Measurements from ENCODE around the gene NCF2. TPM values are rescaled to one million over a fixed set of nuclear protein-coding genes. Genes with fewer than 3 reads are reported as not detected.

The NCF2 gene
- total and polyA plus RNA-seq, 2 donors (not counting 1 experiment from before 2014, with no cell fraction given) = 9.9 to 10.5 TPM

DNA sequence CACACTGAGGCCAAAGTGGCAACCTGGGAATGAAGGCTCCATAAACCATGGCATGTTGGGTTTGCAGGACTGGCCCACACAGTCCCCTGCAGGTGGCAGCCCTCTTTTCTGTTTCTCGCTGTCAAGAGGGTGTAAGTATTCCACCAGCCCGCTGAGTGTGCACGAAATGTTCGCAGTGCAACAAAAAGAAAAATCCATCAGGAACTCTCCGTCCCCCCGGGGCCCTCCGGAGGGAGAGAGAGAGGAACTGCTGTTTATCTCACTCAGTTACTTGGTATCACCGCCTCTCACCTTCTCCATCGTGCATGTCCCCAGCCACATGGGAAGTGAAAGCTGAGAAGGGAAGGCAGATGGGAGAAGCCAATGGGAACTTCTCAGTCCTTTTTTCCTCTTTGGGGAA lies 38.3 kb downstream of the NCF2 start:
- peaks cover 37% of the 10 kb centered on the region for H3K4me1 Mint-ChIP-seq
- H3K9me3 ChIP-seq (ENCODE audit: control extremely low read depth in 1 of 3, control insufficient read depth in 2 of 3, insufficient read depth in 1 of 3, low read length in 2 of 3) = no peaks in the 10 kb centered on the region
- no peak overlapping the region for H3K27ac ChIP-seq (ENCODE audit: low read length in 2 of 2)
- DNase-seq (no peak), ATAC-seq (ENCODE audit: low read depth) (no peak)
- no peak overlapping the region for H3K27ac Mint-ChIP-seq
- no peaks in the 10 kb centered on the region for H3K9me3 Mint-ChIP-seq (ENCODE audit: insufficient read depth)
- H3K79me2 ChIP-seq (ENCODE audit: control insufficient read depth, insufficient read depth, low read length) = no peaks in the 10 kb centered on the region
- 100% methylated on average over 3 of the region's 9 CpGs for WGBS (ENCODE audit: insufficient coverage)
- peaks cover 13 to 17% of the 10 kb centered on the region in 2 donors for H3K4me1 ChIP-seq (ENCODE audit: control insufficient read depth in 2 of 2, insufficient read depth in 2 of 2, low read length in 2 of 2)
- no peak overlapping the region for H3K4me2 ChIP-seq (replicated peaks; ENCODE audit: low read depth, low read length, poor library complexity, severe bottlenecking)
- no peak overlapping the region for H2AFZ ChIP-seq (ENCODE audit: insufficient read depth, low read depth, low read length, poor library complexity, severe bottlenecking)
- H3K27me3 Mint-ChIP-seq = no peaks in the 10 kb centered on the region
- no peak overlapping the region for H3K9ac ChIP-seq (ENCODE audit: low read length)
- H3K27me3 ChIP-seq (replicated peaks in 1 of 4; ENCODE audit: control extremely low read depth in 1 of 4, control insufficient read depth in 3 of 4, insufficient read depth in 4 of 4, low read length in 3 of 4) = no peaks in the 10 kb centered on the region
- intact Hi-C loops (cut with micrococcal nuclease) = no loop called here
- H3K4me3 ChIP-seq (ENCODE audit: control extremely low read depth in 1 of 5, extremely low read depth in 1 of 5, insufficient read depth in 1 of 5, low read depth in 2 of 5, low read length in 4 of 5) = no peak overlapping the region
- no peak overlapping the region for H3K4me3 Mint-ChIP-seq
- H4K20me1 ChIP-seq (ENCODE audit: control insufficient read depth, insufficient read depth, low read length, poor library complexity, severe bottlenecking) = no peaks in the 10 kb centered on the region
- ChIA-PET POLR2A (no interaction called here), CTCF (no interaction called here)
- peaks cover 16 to 66% of the 10 kb centered on the region in 2 experiments for H3K36me3 ChIP-seq (replicated peaks in 1 of 2; ENCODE audit: control extremely low read depth in 1 of 2, control insufficient read depth in 1 of 2, extremely low read depth in 1 of 2, insufficient read depth in 2 of 2, low read length in 1 of 2)
- TF ChIP-seq EZH2 (IDR thresholded peaks at IDR 0.05; ENCODE audit: borderline replicate concordance, insufficient read depth, low read depth, low read length, poor library complexity, severe bottlenecking) = no peak
- TF ChIP-seq, protein P1, sequence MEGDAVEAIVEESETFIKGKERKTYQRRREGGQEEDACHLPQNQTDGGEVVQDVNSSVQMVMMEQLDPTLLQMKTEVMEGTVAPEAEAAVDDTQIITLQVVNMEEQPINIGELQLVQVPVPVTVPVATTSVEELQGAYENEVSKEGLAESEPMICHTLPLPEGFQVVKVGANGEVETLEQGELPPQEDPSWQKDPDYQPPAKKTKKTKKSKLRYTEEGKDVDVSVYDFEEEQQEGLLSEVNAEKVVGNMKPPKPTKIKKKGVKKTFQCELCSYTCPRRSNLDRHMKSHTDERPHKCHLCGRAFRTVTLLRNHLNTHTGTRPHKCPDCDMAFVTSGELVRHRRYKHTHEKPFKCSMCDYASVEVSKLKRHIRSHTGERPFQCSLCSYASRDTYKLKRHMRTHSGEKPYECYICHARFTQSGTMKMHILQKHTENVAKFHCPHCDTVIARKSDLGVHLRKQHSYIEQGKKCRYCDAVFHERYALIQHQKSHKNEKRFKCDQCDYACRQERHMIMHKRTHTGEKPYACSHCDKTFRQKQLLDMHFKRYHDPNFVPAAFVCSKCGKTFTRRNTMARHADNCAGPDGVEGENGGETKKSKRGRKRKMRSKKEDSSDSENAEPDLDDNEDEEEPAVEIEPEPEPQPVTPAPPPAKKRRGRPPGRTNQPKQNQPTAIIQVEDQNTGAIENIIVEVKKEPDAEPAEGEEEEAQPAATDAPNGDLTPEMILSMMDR (IDR thresholded peaks at IDR 0.05) = no peak

DNA sequence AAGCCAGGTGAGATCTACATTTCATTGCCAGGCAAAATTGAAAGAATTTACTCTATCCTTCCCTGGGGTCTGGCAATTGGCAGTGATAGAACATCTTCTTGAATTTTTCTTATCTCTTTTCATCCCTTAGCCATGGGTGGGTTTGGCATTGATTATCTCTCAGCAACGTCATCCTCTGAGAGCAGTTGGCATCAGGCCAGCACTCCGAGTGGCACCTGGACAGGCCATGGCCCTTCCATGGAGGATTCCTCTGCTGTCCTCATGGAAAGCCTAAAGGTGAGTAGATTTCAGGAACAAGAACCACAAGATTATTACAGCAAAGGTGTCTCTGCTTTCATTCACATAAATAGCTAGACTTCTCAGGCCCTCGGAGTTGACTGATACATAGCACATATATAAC lies 39.3 kb downstream of the NCF2 start:
- H3K4me3 Mint-ChIP-seq = no peak overlapping the region
- ChIA-PET CTCF (interaction anchor here (0.8 kb wide), 1 partner anchor 85 kb away, joined by 3 read pairs; no protein-coding TSS in a partner anchor), POLR2A (no interaction called here)
- H3K27ac Mint-ChIP-seq = no peak overlapping the region
- H3K9ac ChIP-seq (ENCODE audit: low read length) = no peak overlapping the region
- no peak for ATAC-seq (ENCODE audit: low read depth)
- H3K27me3 ChIP-seq (replicated peaks in 1 of 4; ENCODE audit: control extremely low read depth in 1 of 4, control insufficient read depth in 3 of 4, insufficient read depth in 4 of 4, low read length in 3 of 4) = no peaks in the 10 kb centered on the region
- H3K36me3 ChIP-seq (replicated peaks in 1 of 2; ENCODE audit: control extremely low read depth in 1 of 2, control insufficient read depth in 1 of 2, extremely low read depth in 1 of 2, insufficient read depth in 2 of 2, low read length in 1 of 2) = peaks cover 20 to 76% of the 10 kb centered on the region in 2 experiments
- H3K4me1 Mint-ChIP-seq = peaks cover 40% of the 10 kb centered on the region
- no peaks in the 10 kb centered on the region for H3K79me2 ChIP-seq (ENCODE audit: control insufficient read depth, insufficient read depth, low read length)
- 100% methylated on average over 1 of the region's 3 CpGs for WGBS (ENCODE audit: insufficient coverage)
- H3K4me2 ChIP-seq (replicated peaks; ENCODE audit: low read depth, low read length, poor library complexity, severe bottlenecking) = no peak overlapping the region
- intact Hi-C loops (cut with micrococcal nuclease) = no loop called here
- H3K27me3 Mint-ChIP-seq = no peaks in the 10 kb centered on the region
- peaks cover 13 to 17% of the 10 kb centered on the region in 2 donors for H3K4me1 ChIP-seq (ENCODE audit: control insufficient read depth in 2 of 2, insufficient read depth in 2 of 2, low read length in 2 of 2)
- H3K27ac ChIP-seq (ENCODE audit: low read length in 2 of 2) = no peak overlapping the region
- no peak for DNase-seq
- H3K4me3 ChIP-seq (ENCODE audit: control extremely low read depth in 1 of 5, extremely low read depth in 1 of 5, insufficient read depth in 1 of 5, low read depth in 2 of 5, low read length in 4 of 5) = no peak overlapping the region
- H2AFZ ChIP-seq (ENCODE audit: insufficient read depth, low read depth, low read length, poor library complexity, severe bottlenecking) = no peak overlapping the region
- H3K9me3 Mint-ChIP-seq (ENCODE audit: insufficient read depth) = no peaks in the 10 kb centered on the region
- H3K9me3 ChIP-seq (ENCODE audit: control extremely low read depth in 1 of 3, control insufficient read depth in 2 of 3, insufficient read depth in 1 of 3, low read length in 2 of 3) = no peaks in the 10 kb centered on the region
- no peak for TF ChIP-seq EZH2 (IDR thresholded peaks at IDR 0.05; ENCODE audit: borderline replicate concordance, insufficient read depth, low read depth, low read length, poor library complexity, severe bottlenecking)
- TF ChIP-seq, protein P1 (IDR thresholded peaks at IDR 0.05) = no peak
- no peaks in the 10 kb centered on the region for H4K20me1 ChIP-seq (ENCODE audit: control insufficient read depth, insufficient read depth, low read length, poor library complexity, severe bottlenecking)

Measured in B cell (primary cell).